DMS153 treated with DMSO at 0.1 percent for 48 hours (cell line): Measurements from ENCODE around the gene ZNF853.
A peak's percentile ranks its signal among the peaks of the same experiment; 100 is the strongest.
"Not testable (repeated sequence)": the region's sequence is repeated elsewhere in the genome, so short reads cannot be mapped to it uniquely, and the experiment has no call there.

Experiments
- DNase-seq: peaks from one replicate; lab custom pipeline; 2025; ENCODE audit not compliant: unreplicated experiment; lab: John Stamatoyannopoulos, UW

The ZNF853 gene

GRCh38 chr7:6614953-6615722 lies at the start of gene ZNF853:
Gene ZNF853, plus strand, starts transcription at chr7:6615610. Its CDS starts 565 bp downstream, at chr7:6616175.
- no peak for DNase-seq

GRCh38 chr7:6565655-6566054 lies 49.8 kb upstream of the ZNF853 start:
- DNase-seq, result no peak

GRCh38 chr7:6567886-6568285 lies 47.5 kb upstream of the ZNF853 start:
- no peak for DNase-seq

- DNase-seq, result no peak
These were observed 44.1 kb upstream of the ZNF853 start for GRCh38 chr7:6571160-6571779.

GRCh38 chr7:6575281-6576023 lies 40.0 kb upstream of the ZNF853 start:
- DNase-seq, result no peak

- no peak for DNase-seq
These were observed 39.2 kb upstream of the ZNF853 start for GRCh38 chr7:6576024-6576866.

GRCh38 chr7:6576867-6577368 lies 38.5 kb upstream of the ZNF853 start:
- DNase-seq, result not testable (repeated sequence)

GRCh38 chr7:6577369-6578113 lies 37.9 kb upstream of the ZNF853 start, which contains the start of gene ZDHHC4:
Gene ZDHHC4, plus strand, starts transcription at chr7:6577454. Its CDS starts 3,108 bp downstream, at chr7:6580562.
- peak; percentile 77 for DNase-seq

- DNase-seq, result no peak
These were observed 37.0 kb upstream of the ZNF853 start for GRCh38 chr7:6578114-6579084.

GRCh38 chr7:6579446-6579845 lies 36.0 kb upstream of the ZNF853 start:
- DNase-seq, result no peak

GRCh38 chr7:6585746-6586432 lies 29.5 kb upstream of the ZNF853 start:
- DNase-seq, result not testable (repeated sequence)

- DNase-seq, result no peak
These were observed 26.8 kb upstream of the ZNF853 start for GRCh38 chr7:6588566-6588965.

GRCh38 chr7:6589151-6589828 lies 26.1 kb upstream of the ZNF853 start:
- DNase-seq, result no peak

- peak; percentile 78 for DNase-seq
These were observed 25.4 kb upstream of the ZNF853 start, which contains the start of gene INTS15 for GRCh38 chr7:6589829-6590644. Gene INTS15, plus strand, starts transcription at chr7:6590021. Its CDS starts 263 bp downstream, at chr7:6590284.

- DNase-seq, result no peak
These were observed 24.7 kb upstream of the ZNF853 start for GRCh38 chr7:6590645-6591110.

- no peak for DNase-seq
These were observed 15.3 kb upstream of the ZNF853 start for GRCh38 chr7:6600093-6600492.

GRCh38 chr7:6604458-6604857 lies 11.0 kb upstream of the ZNF853 start:
- no peak for DNase-seq
